Astrocyte of the hippocampus (primary cell): ENCODE results near the gene LIN37.
"Not testable (repeated sequence)": the region's sequence is repeated elsewhere in the genome, so short reads cannot be mapped to it uniquely, and the experiment has no call there.

Experiments used
- DNase-seq: peaks from one replicate; pipeline ENCODE4 v3.0.0; 2011; ENCODE audit warnings: low read depth, low spot score

The LIN37 gene

DNA sequence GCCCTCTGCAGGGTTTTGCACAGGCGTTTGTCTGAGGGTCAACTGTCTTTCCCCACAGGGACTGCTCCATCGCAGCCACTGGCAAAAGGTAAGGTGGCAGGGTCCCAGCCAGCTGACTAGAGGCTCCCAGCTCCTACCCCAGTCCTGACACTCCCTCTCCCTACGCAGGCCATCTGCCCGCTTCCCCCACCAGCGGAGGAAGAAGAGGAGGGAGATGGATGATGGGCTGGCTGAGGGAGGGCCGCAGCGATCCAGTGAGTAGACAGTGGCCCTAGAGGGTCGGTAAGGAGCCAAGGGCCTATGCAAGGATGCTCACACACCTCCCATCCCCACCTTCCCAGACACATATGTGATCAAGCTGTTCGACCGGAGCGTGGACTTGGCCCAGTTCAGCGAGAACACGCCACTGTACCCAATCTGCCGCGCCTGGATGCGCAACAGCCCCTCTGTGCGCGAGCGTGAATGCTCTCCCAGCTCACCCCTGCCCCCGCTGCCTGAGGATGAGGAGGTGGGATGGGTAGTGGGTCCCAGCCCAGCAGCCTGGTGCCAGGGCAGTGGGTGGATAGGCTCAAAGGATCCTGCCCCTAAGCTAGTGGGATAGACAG is 4.5 kb downstream of the LIN37 start:
- DNase-seq: no peak

DNA sequence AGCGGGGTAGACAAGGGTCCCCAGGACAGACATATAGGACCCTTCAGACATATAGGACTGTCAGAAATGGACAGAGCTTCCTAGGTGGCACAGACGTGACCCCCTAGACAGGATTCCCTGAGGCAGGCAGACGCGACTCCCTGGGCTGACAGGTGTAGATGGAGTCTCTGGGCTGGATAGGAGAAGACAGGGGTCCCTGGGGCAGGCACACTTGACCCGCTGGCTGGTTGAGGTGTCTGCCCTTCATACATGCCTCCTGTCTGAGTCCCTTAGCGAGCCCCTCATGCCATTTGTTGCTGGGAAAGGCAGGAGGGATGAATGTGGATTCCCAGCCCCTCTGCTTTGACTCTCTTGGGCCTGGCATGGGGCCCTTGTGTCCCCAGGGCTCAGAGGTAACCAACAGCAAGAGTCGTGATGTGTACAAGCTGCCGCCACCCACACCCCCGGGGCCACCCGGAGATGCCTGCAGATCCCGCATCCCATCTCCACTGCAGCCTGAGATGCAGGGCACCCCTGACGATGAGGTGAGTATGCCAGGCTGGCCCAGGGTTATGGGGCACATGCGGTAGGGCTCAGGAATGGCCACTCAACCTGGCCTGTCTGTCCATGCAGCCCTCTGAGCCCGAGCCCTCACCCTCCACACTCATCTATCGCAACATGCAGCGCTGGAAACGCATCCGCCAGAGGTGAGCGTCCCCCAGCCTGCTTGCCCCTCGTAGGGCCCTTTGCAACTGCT is 5.4 kb downstream of the LIN37 start:
- no peak for DNase-seq

DNA sequence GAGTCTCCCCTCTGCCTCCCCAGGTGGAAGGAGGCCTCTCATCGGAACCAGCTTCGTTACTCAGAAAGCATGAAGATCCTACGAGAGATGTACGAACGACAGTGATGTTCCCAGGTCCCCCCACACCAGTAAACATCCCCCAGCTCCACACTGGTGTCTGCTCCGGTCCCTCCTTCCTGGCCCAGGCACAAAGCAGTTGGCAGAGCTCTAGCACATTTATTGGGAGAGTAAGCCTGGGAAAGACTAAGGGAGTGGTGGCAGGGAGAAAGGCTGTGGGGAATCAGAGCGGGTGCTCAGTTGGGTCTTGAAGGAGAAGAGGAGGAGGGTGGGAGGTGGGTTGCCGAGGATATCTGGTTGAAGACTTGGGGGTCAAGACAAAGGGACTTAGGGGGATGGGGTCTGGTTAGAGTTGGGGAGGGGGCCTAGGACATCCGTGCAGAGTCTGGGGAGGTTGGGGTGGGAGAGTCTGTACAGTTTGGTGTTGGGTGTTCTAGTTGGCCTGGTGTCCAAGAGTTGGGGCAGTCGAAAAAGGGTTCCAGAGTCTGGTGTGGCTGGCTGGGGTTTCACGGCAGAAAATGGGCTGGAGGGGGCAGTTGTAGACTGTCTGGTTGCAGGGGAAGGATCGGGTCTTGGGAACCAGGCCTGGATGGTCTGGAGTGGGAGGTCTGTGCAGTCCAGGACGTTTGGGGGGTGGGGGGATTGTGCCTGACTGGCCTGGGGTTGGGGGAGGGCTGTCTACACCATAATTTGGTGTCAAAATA is 6.2 kb downstream of the LIN37 start:
- DNase-seq: no peak

DNA sequence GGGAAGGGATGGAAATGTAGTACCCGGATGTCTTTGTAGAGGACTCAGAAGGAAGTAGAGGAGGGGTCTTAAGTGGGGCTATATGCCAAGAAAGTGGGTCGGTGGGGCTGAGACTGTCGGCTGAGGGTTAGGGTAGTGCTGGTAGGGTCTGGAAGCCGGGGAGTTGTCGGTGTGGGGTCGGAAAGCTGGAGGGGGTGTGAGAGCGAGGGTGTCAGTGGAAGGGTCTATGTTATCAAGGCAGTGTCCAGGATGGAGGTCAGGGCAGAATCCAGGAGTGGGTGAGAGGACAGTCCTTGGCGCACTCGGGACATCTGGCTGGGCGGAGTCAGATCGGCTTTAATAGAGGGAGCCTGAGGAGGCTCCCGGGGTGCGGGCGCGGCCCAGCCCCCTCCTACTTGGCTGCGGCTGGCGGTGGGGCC is 6.8 kb downstream of the LIN37 start:
- no peak for DNase-seq

DNA sequence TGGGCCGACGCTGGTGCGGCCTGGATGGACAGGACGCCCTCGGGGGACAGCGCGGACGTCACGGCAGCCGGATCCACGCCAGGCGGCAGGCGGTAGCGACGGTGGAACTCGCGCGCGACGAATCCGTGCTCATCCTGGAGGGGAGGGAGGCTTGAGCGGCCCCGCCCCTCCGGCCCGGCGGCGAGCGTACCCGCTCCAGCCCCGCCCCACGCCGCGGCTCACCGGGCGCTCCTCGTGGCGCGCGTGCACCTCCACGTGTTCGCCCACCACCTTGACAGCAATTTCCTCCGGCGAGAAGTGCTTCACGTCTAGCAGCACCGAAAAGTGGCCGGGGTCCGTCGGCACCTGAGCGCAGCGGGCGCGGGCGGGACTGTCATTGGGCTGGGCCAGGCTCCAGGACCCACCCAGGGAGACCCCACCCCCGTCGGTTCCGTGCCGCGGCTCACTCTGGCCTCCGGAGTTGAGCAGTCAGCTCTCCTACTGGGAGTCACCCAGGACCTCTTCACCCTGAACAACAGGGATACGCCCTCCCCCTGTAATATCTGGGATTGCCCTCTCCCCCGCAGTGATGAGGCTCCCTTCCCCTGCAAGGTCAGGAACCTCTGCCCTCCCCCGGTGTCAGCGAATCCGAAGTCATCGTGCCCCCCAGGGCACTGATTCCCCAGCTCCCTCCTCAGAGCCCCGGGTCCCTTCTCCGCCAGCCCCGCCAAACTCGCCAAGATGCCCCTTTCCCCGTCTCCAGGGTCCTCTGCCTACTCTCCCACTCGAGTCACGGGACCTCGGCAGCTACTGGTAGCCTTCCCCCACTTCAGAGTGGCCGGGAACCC is 7.4 kb downstream of the LIN37 start:
- DNase-seq: peak; percentile 30

DNA sequence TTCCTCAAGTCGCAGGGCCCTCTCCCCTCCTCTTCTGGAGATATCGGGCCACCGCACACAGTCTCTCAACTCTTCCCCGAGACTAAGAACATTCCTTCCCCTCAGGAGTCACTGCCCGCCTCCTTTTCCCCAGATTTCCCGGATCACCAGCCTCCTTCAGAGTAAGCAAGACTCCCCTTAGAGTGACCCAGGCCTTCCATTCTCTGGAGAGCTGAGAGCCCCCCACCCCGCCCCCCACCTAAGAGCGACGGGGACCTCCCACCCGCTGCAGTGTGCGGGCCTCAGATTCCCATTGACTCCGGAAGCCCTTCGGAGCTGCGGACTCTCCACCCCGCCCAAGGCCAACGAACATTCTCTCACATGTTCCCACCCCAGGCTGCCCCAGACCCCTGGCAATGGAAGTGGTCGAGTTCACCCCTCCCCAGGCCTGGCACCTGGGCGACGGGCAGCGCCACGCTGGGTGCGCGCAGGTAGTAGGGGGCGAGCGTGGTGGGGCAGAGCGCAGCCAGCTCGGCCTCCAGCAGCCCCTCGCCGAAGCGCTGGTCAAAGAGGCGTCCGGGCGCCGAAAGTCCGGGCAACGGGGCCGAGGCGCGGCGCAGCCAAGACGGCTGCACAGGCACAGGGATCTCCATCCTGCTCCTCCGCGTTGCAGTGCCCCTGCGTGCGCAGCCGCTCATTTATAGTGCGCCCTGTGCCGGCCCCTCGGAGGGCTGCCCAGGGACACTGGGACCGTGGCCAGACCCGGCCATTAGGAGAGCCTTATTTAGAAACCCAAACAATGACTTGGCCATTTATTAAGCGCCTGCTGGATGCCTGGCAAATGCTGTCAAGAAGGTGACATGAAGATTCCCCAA is 8.2 kb downstream of the LIN37 start, which contains the start of gene HSPB6:
HSPB6 (minus strand) TSS at position 653 of the 854 bp plus-strand sequence; CDS start at position 632, 21 bp downstream.
- DNase-seq: peak; percentile 81

DNA sequence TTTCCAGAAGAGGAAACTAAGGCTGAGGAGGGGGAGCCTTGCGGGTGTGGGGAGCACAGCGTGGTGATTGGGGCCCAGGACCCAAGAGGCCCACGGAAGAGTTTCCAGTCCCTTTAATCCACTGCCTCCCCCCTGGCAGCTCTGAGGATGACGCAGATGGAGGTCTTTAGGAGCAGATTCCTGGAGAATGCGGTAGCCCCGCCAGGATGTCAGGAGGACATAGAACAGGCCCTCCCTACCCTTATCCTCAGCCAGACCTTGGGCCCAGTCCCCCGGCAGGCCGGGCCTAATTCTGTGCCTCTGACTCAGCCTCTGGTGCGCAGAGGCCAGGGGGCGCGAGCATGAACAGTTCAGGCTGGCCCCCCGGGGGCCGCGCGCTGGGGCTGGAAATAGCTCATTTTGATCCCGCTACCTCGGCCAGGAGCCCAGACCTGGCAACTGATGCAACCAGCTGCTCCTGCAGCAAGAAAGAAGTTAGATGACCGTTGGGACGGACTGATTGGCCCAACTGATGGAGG is 8.9 kb downstream of the LIN37 start:
- peak; percentile 92 for DNase-seq

DNA sequence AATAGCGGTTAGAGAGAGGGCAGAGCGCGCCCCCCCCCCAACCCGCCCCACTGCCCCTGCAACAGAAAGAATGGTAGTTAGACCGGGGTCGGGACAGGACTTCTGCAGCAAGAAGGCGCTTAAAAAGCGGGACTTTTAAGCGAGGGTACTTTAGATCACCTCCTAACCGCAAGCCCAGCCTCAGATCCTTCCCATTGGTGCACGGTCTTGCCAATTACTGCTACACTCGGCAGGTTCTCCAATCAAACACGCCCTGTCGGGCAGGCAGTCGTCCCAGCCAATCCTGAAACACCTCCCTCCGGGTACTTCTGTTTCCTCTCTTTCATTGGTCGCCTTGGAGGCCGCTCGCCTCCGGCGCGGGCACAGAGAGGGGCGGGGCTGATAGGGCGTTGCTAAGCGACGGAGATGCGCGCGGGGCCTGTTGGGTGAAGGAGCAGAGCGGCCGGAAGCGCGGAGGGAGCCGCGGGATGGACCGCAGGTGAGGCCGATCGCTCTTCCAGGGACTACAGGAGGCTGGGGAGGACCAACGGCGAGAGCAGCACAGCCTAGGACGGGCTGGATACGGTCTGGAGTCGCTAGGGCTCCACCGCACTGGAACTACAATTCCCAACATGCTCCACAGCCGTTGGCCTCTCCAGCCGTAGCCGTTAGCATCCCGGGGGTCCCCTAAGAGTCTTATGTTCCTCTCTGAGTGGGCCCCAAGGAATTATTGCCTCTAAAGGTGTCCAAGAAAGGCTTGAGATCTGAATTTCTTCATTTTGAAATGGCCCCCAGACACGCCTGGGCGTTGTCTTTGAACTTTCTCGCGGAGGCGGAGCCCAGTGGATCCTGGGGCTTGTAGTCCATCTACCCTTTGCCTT is 9.6 kb downstream of the LIN37 start, which contains the start of gene PROSER3:
PROSER3 (plus strand) TSS at position 428 of the 860 bp plus-strand sequence; CDS start at position 468, 40 bp downstream.
- peak; percentile 100 for DNase-seq

DNA sequence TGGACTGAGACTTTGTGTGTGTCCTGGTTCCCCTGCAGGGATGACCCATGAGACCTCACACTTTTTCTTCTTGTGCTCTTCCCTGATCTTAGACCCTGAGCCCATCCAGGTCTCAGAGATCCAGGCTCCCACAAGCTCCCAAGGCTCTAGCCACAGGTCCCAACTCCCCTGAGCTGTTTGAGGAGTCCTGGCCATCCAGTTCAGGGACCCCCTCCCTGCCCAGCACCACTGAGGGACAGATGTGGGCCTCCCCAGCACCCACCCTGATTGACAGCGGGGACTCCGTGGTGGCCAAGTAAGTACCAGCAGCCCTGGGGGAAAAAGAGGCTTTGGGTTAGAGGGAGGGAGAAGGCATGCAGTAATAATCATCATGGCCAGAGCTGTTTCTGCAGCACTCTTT is 11.3 kb downstream of the LIN37 start:
- DNase-seq: no peak

DNA sequence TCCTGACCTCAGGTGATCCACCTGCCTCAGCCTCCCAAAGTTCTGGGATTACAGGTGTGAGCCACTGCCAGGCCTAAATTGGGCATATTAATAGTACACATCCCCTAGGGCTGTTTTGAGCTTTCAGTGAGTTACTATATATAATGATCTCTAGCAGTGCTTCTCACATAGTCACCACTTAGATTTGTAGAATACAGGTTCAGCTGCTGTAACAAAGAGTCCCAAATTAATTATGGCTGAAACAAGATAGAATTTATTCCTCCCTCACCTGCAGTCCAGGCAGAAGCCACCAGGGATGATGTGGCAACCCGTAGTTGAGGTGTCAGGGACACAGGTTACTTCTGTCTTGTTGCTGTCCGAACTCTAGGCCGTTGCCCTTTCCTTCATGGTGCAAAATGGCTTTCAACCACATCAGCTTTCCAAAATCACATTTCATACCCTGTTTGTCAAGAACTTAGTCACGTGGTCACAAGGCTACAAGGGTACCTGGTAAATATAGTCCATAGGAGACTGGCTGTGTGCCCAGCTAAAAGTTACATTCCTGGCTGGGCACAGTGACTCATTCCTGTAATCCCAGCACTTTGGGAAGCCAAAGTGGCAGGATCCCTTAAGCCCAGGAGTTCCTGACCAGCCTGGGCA is 12.5 kb downstream of the LIN37 start:
- no peak for DNase-seq

DNA sequence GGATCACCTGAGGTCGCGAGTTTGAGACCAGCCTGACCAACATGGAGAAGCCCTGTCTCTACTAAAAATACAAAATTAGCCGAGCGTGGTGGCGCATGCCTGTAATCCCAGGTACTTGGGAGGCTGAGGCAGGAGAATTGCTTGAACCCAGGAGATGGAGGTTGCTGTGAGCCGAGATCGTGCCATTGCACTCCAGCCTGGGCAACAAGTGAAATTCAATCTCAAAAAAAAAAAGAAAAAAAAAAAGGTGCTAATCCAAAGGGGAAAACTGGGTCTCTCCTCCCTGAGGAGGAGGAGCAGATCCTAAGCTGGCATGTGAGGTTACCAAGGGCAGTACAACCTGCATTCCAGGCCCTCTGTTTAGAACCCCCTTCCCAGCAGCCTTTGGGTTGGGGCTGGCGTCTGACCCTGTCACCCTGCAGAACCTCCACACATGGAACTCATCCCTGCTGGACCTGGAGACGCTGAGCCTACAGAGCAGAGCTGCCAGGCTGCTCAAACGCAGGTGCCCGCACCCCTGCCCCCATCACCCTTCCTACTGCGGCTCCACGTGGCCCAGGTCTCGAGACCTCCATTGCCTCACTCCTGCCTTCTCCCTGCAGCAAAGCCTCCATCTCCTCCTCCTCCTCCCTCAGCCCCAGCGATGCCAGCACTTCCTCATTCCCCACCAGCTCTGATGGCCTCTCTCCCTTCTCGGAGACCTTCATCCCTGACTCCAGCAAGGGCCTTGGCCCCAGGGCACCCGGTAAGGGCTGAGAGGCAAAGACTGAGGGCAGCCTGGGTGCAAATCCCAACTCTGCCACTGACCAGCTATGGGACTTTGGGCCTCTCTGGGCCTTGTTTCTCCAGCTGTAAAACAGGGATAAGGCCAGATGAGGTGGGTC is 16.3 kb downstream of the LIN37 start:
- DNase-seq: no peak

DNA sequence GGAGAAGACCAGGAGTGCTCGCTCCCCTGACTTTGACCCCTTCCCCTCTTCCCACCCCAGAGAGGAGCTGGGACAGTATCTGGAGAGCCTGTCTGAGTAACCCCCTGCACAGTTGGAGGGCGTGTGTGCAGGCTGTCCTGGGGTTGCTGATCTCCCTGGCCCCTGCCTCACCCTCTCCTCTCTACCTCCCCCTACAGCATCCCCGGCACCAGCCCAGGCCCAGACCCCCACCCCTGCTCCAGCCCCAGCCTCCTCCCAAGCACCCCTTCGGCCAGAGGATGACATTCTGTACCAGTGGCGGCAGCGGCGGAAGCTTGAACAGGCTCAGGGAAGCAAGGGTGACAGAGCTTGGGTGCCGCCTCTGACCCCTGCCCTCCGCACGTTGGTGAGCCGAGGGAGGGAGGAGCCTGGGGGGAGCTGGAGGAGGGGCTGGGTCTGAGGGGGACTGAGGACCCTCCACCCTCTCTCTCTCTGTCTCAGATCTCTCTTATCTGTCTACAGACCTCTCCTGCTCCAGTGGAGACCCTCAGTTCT is 18.3 kb downstream of the LIN37 start:
- DNase-seq: no peak

DNA sequence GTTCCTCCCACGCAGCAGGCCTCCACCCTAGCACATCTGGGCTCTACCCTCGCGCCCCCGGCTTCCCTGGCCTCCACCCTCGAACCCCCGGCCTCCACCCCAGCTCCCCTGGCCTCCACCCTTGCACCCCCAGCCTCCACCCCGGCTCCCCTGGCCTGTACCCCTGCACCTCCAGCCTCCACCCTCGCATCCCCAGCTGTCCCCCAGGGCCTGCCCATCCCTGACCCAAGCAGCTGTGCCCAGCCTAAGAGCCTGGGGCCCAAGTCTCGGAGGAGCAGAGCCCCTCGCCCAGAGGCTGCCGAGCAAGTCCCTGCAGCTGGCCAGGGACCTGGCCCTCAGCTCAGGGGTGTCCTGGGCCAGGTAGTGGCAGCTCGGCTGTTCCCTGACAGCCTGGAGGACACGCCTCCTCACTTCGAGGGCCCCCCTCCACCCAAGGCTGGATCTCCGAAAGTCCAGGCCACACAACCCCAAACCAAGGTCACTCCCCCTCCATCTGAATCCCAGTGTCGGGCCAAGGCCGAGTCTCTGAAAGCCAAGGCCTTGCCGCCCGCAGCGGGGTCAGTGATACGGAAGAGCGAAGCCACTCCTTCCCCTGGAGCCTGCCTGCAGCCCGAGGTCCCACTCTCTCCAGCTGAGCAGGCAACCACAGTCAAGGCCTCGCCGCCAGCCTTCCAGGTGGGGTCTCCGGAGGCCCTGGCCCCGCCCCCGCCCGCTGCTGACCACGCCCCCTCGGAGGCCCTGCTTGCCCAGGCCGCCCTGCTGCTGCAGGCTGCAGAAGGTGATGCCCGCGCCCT is 19.1 kb downstream of the LIN37 start:
- DNase-seq: peak; percentile 27

DNA sequence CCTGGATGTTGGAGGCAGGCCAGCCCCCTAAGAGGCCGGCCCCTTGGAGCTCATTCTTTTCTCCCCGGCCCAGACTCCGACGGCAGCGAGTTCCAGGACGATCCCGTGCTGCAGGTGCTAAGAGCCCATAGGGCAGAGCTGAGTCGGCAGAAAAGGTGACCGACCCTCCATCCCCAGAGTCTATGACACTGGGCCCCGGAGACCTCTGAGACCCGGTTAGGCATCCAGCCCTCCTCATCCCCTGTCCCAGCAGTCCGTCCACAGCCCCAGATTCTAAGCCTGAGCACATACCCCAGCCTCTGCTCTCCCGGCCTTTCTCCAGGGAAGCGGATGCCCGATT is 19.7 kb downstream of the LIN37 start:
- DNase-seq: no peak

DNA sequence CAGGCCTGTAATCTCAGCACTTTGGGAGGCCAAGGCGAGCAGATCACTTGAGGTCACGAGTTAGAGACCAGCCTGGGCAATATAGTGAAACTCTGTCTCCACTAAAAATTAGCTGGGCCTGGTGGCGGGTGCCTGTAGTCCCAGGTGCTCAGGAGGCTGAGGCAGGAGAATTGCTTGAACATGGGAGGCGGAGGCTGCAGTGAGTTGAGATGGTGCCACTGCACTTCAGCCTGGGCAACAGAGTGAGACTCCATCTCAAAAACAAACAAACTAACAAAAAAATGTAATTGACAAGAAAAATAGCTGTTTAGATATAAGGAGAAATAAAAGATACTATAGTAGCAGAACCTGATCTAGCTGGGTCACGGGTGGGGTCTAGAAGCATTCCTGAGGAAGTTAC is 24.0 kb downstream of the LIN37 start:
- not testable (repeated sequence) for DNase-seq

DNA sequence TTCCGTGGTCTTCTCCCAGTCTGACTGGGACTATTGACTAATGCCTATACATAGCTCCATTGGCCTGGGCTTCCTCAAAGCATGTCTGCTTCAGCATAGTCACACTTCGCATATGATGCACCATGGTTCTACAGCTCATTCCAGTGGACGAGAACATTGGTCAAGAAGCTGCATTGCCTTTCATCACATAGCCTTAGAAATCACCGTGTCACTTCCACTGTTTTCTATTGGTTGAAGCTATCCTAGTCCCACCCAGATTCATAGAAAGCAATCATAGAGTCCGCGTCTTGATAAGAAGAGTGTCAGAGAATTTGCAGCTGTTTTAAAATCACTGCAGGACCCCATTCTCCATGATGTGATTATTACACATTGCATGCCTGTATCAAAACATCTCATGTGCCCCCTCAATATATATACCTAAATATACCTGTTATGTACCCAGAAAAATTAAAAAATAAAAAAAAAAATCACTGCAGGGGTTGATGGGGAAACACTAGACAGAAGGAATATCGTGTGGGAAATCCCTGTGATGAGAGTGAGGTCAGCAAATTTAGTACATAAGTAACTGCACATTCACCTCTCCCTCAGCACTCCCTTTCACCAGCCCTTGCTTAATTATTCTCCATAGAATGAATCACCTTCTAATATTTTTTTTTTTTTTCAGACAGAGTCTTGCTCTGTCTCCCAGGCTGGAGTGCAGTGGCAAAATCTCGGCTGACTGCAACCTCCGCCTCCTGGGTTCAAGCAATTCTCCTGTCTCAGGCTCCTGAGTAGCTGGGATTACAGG is 24.8 kb downstream of the LIN37 start:
- no peak for DNase-seq
